Peyer's patch (tissue), 4 donors: ENCODE data around the gene DLGAP5. TPM values are rescaled to one million over a fixed set of nuclear protein-coding genes. Genes with fewer than 3 reads are reported as not detected.

Experiments used
- DNase-seq, 3 donors: peaks; one replicate each; pipeline ENCODE4 v3.0.0-alpha.2; 2017 to 2019
- H3K27ac ChIP-seq, 4 donors: fragments of 200-600 bp; sonication (generic); one replicate each; pipeline ENCODE4 v1.5.1; 2016 to 2019
- H3K27me3 ChIP-seq, 2 donors: fragments of 200-600 bp; sonication (generic); one replicate each; pipeline ENCODE4 v1.5.1; 2019
- H3K36me3 ChIP-seq, 3 donors: fragments of 200-600 bp; sonication (generic); one replicate each; pipeline ENCODE4 v1.5.1; 2016 to 2019
- H3K4me1 ChIP-seq, 4 donors: fragments of 200-600 bp; sonication (generic); one replicate each; pipeline ENCODE4 v1.5.1; 2016 to 2019
- H3K4me3 ChIP-seq, 4 donors: fragments of 200-600 bp; sonication (generic); 1 replicate in 3 of 4; 2 replicates in 1 of 4; pipeline ENCODE4 v1.5.1; 2016 to 2019; ENCODE audit warnings: mild to moderate bottlenecking in 1 of 4
- H3K9me3 ChIP-seq, 4 donors: fragments of 200-600 bp; sonication (generic); one replicate each; pipeline ENCODE4 v1.5.1; 2016 to 2019; ENCODE audit warnings: mild to moderate bottlenecking in 1 of 4
- POLR2A ChIP-seq, 2 donors: fragments of 450-650 bp; IDR thresholded peaks; one replicate each; pipeline ENCODE4 v1.5.1; 2017; ENCODE audit warnings: antibody characterized with exemption in 2 of 2, mild to moderate bottlenecking in 2 of 2, moderate library complexity in 2 of 2
- total RNA-seq, 4 donors: library from RNA; depleted of rRNA; stranded (reverse); fragments of >200 nt; gene quantifications; one replicate each; pipeline ENCODE4 v1.1.0, GENCODE V29; 2016
- TF ChIP-seq, protein P1 (sequence below), 6 experiments: fragments of 450-650 bp in 4 of 6; fragments of 200-600 bp in 2 of 6; sonication (generic) in 1 of 6; IDR thresholded peaks; one replicate each; pipeline ENCODE4 v1.5.1; 2017 to 2019; ENCODE audit warnings: antibody characterized with exemption in 6 of 6, mild to moderate bottlenecking in 3 of 6, moderate library complexity in 1 of 6

The DLGAP5 gene
- total RNA-seq, 4 donors from 2014 or later: 2.1 to 9.9 (median 4.4) TPM

DNA sequence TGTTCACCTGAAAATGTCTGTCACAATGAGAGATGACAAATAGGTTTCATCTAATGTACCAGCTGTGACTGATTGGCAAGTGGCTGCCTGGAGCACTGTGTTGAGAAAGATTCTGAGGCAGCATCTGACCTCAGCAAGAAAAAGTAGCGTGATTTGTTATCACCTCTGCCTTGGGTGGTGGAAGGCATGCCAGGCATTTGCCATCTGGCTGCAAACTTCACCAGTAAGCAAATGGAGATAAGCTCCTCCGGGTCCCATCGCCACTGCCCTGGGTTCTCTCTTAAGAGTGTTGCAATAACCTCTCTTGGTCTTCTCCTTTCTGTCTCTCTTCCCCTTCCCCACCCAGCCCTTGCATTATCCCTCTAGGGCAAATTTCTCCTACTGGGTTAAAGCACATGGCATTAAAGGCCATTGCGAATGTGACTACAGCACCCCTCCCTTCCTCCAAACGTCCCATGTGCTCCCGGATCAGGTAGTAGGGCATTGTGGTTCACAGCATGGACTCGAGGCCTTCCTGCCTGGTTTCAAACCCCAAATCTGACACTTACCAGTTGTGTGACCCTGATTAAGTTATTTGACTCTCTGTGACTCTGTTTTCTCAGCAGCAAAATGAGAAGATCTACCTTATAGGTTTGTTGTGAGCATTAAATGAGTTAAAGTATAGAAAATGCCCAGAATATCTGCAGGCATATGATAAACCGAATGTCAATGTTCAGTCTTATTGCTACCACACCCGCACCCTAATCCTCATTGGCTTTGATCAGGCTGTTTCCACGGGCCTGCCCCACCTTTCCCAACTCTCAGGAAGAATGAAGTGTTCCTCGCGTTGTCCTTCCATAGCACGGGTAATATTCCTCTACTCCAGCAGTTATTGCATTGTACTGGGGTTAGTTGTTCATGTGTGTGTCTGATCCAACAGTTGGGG, 70.6 kb downstream of the DLGAP5 start:
- Histone ChIP-seq H3K27me3 (no peaks in the 10 kb centered on the region), H3K4me3 (peak overlapping the region in 1 of 4 donors; percentile 7), H3K27ac (peak overlapping the region in 3 of 4 donors; percentile 54 to 90 (median 77)), H3K36me3 (no peaks in the 10 kb centered on the region), H3K9me3 (no peaks in the 10 kb centered on the region), H3K4me1 (peaks cover 6 to 73% (median 18%) of the 10 kb centered on the region in 4 donors)
- peak in 1 of 3 donors; percentile 72 for DNase-seq
- no peak for TF ChIP-seq POLR2A (IDR thresholded peaks at IDR 0.05)
- TF ChIP-seq, protein P1, sequence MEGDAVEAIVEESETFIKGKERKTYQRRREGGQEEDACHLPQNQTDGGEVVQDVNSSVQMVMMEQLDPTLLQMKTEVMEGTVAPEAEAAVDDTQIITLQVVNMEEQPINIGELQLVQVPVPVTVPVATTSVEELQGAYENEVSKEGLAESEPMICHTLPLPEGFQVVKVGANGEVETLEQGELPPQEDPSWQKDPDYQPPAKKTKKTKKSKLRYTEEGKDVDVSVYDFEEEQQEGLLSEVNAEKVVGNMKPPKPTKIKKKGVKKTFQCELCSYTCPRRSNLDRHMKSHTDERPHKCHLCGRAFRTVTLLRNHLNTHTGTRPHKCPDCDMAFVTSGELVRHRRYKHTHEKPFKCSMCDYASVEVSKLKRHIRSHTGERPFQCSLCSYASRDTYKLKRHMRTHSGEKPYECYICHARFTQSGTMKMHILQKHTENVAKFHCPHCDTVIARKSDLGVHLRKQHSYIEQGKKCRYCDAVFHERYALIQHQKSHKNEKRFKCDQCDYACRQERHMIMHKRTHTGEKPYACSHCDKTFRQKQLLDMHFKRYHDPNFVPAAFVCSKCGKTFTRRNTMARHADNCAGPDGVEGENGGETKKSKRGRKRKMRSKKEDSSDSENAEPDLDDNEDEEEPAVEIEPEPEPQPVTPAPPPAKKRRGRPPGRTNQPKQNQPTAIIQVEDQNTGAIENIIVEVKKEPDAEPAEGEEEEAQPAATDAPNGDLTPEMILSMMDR (IDR thresholded peaks at IDR 0.05): no peak

DNA sequence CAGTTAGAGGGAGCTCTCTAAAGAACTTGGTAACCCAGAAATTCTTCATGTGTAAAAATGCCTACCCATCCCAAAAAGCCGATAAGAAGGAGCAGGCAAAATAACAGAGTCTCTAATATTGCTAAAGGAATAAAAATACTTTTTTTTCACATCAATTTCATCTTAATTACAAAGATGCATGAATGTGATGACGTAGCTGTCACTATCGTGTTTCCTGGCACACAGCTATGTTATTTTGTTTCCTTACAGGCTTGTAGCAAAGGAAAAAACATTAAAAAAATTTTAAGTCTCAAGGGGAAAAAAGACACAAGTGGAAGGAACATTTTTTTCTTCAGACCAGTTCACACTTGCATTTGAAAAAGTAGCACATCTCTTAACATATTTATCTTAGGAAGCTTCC, 72.6 kb downstream of the DLGAP5 start:
- Histone ChIP-seq H3K4me3 (no peak overlapping the region), H3K4me1 (peaks cover 0 to 70% (median 12%) of the 10 kb centered on the region in 4 donors), H3K9me3 (no peaks in the 10 kb centered on the region), H3K36me3 (no peaks in the 10 kb centered on the region), H3K27ac (peak overlapping the region in 3 of 4 donors; percentile 12 to 49 (median 31)), H3K27me3 (no peaks in the 10 kb centered on the region)
- TF ChIP-seq, protein P1 (IDR thresholded peaks at IDR 0.05): no peak
- no peak for DNase-seq

DNA sequence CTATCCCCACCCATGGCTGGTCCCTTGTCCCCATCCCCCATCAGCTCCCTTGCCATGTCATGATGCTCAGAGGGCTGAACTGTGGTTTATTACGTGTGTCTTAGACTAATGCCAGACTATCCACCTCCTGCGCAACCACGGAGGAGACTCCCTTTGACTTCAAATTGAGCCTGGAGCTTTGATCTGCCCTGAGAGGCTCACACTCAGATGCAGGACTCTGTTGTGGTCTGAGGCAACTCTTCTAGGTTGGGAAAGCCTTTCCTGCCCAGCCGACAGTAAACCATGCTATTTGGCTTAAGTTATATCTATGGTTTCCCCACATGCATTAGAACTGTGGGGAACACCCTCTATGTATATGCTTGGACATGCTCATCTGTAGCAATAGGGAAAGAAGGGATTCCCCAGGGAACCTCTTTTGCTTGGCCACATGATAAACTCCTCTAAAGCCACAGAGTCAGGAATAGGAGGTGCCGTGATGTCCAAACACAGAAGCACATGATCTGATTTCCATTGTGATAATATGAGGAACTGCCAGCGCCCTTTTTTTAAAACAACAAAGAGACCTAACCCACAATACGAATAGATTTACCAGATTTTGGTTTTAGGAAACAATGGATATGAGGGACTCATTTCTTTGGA, 73.5 kb downstream of the DLGAP5 start:
- TF ChIP-seq POLR2A (IDR thresholded peaks at IDR 0.05): no peak
- TF ChIP-seq, protein P1 (IDR thresholded peaks at IDR 0.05): no peak
- H3K4me1 ChIP-seq: peaks cover 0 to 61% (median 8%) of the 10 kb centered on the region in 4 donors
- DNase-seq: no peak
- peak overlapping the region in 3 of 4 donors; percentile 12 to 49 (median 39) for H3K27ac ChIP-seq
- no peak overlapping the region for H3K4me3 ChIP-seq
- H3K27me3 ChIP-seq: no peaks in the 10 kb centered on the region
- no peaks in the 10 kb centered on the region for H3K9me3 ChIP-seq
- H3K36me3 ChIP-seq: no peaks in the 10 kb centered on the region

GRCh38 chr14:55116246-55117030, 74.9 kb downstream of the DLGAP5 start:
- H3K4me1 ChIP-seq: peaks cover 0 to 55% (median 7%) of the 10 kb centered on the region in 4 donors
- no peaks in the 10 kb centered on the region for H3K36me3 ChIP-seq
- H3K9me3 ChIP-seq: no peaks in the 10 kb centered on the region
- no peaks in the 10 kb centered on the region for H3K27me3 ChIP-seq
- peak overlapping the region in 3 of 4 donors; percentile 64 to 92 (median 82) for H3K27ac ChIP-seq
- TF ChIP-seq, protein P1 (IDR thresholded peaks at IDR 0.05): no peak
- peak in 1 of 2 donors; percentile 40 for TF ChIP-seq POLR2A (IDR thresholded peaks at IDR 0.05)
- peak overlapping the region in 1 of 4 donors; percentile 28 for H3K4me3 ChIP-seq
- peak in 2 of 3 donors; percentile 72 to 79 for DNase-seq

- DNase-seq: peak in 1 of 3 donors; percentile 2
- Histone ChIP-seq H3K36me3 (no peaks in the 10 kb centered on the region), H3K4me1 (peaks cover 0 to 54% (median 7%) of the 10 kb centered on the region in 4 donors), H3K4me3 (no peak overlapping the region), H3K9me3 (no peaks in the 10 kb centered on the region), H3K27ac (peak overlapping the region in 3 of 4 donors; percentile 64 to 92 (median 82)), H3K27me3 (no peaks in the 10 kb centered on the region)
- no peak for TF ChIP-seq POLR2A (IDR thresholded peaks at IDR 0.05)
Observed at GRCh38 chr14:55115861-55116245, 75.5 kb downstream of the DLGAP5 start.
